Fibroblast of skin of right quadriceps (primary cell): ENCODE measurements around the gene DNAJA2.

Experiments
- DNase-seq: peaks from one replicate; pipeline ENCODE4 v3.0.0-alpha.2; 2013

Gene DNAJA2

GRCh38 chr16:46924402-46924801, 49.1 kb downstream of the DNAJA2 start:
- DNase-seq = no peak

GRCh38 chr16:46923513-46924295, 49.8 kb downstream of the DNAJA2 start:
- no peak for DNase-seq

- no peak for DNase-seq
These were observed 51.2 kb downstream of the DNAJA2 start for GRCh38 chr16:46922239-46922638.

DNA sequence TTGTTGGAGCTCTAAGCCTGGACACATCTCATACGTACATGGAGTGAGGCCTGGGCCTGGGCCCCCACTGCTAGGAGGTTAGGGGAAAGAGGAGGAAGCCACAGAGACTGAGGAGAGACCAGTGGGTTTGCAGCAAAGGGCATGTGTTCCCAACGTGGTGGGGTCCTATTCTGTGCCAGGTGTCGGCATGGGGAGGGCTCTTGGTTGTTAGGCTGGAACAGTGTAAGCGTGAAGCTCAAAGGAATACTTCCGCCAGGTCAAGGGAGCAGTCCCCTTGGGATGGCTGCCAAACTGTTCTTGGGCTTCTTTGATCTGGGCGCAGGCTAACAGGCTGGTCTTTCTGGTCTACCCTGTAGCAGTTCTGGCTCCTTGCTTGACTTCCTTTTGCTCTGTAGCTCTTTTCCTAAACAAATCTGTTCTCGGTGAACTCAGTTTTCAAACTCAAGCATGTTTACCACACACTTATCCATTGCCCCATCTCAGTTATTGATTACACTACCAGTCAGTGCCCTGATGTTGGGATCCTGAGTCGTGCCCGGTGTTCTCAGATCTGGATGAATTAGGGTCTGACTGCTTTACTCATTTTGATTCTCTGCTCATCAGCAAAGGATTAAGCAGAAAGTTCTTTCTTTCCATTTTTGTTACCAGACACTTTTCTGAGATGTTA, 52.9 kb downstream of the DNAJA2 start:
- no peak for DNase-seq

DNA sequence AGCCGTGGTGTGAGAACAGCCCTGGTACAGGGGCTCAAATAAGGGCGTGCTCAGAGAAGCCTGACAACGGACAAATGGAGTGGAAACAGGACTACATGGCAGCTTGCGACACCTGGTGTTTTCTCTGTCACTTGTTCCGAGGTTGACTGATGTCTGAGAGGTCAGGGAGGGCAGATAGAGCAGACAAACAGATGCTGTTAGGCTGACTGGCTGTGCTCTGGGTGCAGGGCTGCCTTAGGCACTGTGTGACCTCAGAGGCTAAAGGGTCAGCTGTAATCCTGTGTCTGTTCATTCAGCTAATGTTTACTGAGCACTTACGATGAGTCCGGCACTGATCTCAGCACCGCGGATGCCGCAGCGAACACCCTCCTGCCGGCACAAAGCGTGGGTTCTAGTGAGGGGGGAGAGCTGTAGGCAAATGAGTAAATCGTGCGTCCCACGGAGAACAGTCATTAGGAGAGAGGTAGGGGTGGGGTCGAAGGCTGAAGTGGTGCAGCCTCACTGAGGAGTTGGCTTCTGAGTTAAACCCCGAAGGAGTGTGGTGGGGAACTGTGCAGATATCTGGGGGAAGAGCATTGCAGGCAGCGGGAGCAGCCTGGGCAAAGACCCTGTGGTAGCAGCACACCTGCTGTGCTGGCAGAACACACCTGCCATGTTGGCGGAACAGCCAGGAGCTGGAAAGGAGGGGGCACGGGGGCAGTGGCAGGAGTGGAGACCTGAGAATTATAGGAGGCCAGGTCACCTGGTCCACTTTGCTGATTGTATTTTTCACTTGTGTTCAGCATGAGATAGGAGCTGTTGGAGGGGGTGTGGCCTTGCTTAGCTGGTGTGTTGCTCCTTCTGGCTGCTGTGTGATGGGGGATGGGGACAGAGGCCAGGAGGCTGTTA, 54.3 kb downstream of the DNAJA2 start:
- no peak for DNase-seq

- DNase-seq = no peak
These were observed 55.1 kb downstream of the DNAJA2 start for GRCh38 chr16:46918400-46918799.

DNA sequence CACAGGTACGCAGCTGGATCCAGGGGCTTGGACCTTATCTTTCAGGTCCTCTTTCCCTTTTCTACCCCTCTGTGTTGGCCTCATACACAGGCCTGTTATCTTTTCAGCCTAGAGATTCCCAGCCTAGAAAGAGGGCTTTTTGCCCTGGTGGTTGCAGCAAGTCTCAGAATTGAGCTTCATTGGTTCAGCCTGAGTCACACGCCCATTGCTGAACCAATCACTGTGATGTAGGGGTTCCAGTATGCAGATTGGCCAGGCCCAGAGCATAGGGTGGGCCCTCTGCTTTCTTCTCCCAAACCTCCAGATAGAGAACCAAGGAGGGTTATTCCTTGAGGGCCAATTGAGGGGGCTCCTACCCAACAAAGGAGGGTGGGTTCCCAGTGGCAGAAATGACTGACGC, 56.5 kb downstream of the DNAJA2 start:
- no peak for DNase-seq

- no peak for DNase-seq
These were observed 57.9 kb downstream of the DNAJA2 start for GRCh38 chr16:46915483-46916025.

- no peak for DNase-seq
These were observed 58.8 kb downstream of the DNAJA2 start for GRCh38 chr16:46914556-46915201.

GRCh38 chr16:46911650-46912049, 61.8 kb downstream of the DNAJA2 start:
- DNase-seq = no peak

- DNase-seq = no peak
These were observed 62.4 kb downstream of the DNAJA2 start for GRCh38 chr16:46911038-46911437.

DNA sequence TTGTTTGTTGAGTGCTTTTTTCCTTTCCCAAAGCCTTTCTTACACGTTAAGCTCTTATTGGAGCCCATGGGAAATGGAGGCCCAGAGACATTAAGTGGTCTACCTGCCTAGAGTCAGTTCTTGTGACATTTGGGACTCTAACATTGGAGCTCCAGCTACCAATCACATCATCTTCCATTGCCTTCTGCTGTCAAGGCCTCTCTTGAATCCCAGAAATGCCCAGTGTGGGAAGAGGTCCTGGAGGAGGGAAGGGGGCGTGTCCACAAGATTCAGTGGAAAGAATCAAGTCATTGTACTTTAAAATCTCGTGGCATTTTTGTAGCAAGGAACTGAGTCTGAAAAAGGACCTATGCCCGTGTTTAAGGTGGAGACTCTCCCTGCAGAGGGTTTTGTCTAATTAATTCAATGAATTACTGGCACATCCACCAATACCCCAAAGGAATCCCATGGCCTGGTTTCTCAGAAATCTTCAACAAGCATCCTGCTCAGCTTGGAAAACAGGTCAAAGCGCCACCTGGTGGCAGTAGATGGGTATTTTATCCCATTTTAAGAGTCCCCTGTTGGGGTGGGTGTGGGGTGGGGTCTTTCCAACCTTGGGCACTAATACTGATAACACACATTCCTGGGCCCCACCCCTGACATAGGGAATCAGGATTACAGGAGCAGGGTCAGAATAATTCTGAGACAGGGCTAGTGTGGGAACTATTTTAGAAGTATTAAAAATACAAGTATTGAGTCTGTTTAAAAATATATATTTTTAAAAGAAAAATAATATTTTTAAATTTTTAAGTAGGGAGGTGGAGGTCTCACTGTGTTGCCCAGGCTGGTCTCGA, 64.7 kb downstream of the DNAJA2 start:
- peak; percentile 58 for DNase-seq

DNA sequence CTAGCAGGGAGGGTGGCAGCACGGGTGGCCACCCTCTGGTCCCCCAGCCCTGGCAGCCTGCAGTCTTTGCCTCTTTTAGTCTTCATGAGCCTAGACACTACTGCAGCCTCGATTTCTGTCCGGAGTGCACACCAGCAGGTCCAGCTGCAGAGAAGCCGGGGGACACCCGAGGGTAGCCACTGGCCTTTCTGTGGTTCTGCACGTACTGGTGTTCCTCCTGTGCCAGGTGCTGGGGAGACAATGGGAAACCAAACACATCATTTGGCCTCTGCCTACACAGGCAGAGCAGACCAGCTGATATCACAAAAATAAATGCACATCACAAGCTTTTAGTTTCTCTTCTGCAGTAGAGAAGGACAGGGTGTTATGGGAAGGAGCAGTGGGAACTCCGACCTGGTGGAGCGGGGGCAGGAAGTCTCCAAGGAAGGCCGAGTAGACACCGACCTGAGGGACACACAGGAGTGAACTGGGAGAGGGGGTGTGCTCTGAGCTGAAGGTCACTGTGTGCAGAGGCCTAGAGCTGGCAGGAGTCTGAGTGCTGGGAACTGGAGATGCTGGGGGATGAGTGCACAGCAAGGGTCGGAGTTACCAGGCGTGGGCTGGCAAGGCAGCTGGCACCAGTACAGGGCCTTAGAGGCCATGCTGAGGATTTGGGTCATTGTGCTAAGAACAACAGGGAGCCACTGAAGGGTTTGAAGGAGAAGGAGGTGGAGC, 66.3 kb downstream of the DNAJA2 start:
- DNase-seq = no peak

DNA sequence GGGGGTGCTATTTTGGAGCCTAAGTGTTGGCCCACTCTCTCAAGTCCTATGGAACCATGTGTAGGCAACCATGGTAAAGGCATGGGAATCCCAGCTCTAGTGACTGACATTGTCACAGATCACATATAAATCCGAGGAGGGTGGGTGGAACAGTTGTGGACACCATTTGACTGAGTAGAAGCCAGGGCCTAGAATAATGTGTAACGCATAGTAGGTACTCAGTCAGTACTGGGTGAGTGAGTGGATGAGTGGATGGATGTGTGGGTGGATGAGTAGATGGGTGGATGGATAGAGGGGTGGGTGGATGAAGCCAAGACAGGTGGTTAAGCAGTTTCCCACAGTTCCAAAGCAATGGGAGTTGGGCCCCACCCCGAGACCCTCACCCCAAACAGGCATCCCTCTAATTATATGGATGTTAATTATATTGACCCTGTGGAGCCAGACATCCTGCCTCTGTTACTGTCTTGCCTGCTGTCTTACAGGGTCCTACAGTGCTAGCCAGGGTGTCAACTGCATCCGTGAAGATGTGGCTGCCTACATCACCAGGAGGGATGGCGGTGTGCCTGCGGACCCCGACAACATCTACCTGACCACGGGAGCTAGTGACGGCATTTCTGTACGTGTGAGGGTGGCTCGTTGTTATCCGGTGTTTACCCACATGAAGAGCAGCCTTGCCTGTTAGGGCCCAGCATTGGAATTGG, 67.0 kb downstream of the DNAJA2 start:
- no peak for DNase-seq
